ENCODE measurements around the gene SLC2A11. TPM values are rescaled to one million over a fixed set of nuclear protein-coding genes. Genes with fewer than 3 reads are reported as not detected.

Gene SLC2A11
- not detected for total RNA-seq

DNA sequence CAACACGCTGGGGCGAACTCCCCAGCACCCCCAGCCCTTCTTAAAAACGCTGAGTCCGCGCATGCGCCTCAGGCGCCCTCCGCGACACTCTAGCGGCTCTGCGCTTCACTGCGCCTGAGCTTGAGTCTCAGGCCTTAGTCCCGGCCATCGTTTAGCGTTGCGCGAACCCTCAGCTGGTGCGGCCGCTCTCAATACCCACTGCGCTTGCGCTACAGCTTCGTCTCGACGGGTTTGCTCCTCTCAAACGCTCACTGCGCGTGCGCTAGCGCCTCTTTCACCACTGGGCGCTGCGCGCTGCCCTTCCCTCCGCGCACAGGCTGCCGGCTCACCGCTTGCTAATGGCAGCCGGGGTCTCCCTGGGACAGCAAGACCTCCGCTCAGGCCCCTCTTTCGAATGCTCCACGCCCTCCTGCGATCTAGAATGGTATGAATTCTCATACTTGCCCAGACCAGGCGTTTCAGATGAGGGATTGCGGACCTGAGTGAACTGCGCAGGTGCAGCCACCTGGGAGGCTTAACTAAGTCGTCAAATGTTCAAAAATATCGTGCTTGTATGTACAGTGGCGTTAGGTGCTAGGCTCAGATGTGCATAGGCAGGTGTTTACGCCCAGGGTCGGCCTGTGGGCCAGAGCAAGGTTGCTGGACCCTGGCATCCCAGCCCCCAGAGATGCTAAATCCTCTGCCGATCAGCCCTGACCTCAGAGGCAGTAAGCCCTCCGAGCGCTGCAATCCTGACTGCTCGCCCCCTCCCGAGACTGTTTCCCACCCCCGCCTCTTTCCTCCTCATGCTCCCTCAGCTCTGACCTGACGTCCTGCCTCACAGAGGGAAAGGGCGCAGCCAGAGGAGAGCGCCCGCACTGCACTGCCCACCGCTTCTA is at the start of gene SLC2A11:
SLC2A11 (plus strand) TSS at position 270 of the 878 bp plus-strand sequence; CDS start at position 395, 125 bp downstream.
- H3K4me3 ChIP-seq = peak within 1 kb of the TSS; percentile 47 to 70
- H3K9me3 ChIP-seq = no peaks in the 10 kb centered on the region
- peak within 1 kb of the TSS; percentile 74 to 94 for H3K27ac ChIP-seq
- no peaks in the 10 kb centered on the region for H3K27me3 ChIP-seq
- no peaks in the 10 kb centered on the region for H3K36me3 ChIP-seq
- peak; percentile 78 to 98 for DNase-seq (ENCODE audit: low spot score in 2 of 2)
- intact Hi-C loops (cut with DNase I) = loop anchor here (5.0 kb wide), 1 partner anchor 34 kb away; the partner anchor contains the start of gene MIF
- H3K4me1 ChIP-seq = peaks cover 0 to 6% of the 10 kb centered on the region in 2 donors
- TF ChIP-seq, protein P1, sequence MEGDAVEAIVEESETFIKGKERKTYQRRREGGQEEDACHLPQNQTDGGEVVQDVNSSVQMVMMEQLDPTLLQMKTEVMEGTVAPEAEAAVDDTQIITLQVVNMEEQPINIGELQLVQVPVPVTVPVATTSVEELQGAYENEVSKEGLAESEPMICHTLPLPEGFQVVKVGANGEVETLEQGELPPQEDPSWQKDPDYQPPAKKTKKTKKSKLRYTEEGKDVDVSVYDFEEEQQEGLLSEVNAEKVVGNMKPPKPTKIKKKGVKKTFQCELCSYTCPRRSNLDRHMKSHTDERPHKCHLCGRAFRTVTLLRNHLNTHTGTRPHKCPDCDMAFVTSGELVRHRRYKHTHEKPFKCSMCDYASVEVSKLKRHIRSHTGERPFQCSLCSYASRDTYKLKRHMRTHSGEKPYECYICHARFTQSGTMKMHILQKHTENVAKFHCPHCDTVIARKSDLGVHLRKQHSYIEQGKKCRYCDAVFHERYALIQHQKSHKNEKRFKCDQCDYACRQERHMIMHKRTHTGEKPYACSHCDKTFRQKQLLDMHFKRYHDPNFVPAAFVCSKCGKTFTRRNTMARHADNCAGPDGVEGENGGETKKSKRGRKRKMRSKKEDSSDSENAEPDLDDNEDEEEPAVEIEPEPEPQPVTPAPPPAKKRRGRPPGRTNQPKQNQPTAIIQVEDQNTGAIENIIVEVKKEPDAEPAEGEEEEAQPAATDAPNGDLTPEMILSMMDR (IDR thresholded peaks at IDR 0.05) = peak in 2 of 3 experiments; percentile 36 to 40

DNA sequence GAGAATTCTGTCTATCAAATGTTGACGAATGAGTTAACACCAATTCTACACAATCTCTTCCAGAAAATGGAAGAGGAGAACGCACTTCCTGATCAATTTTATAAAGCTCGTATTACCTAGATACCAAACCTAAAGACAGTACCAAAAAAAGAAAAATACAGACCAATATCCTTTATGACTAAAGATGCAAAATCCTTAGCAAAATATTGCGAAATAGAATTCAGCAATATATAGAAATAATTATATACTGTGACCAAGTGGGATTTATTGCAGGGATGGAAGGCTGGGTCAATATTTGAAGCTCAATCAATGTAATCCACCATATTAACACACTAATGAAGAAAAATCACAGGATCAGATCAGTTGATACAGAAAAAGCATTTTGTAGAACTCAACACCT is 45.3 kb upstream of the SLC2A11 start:
- H3K36me3 ChIP-seq = peaks cover 21 to 46% of the 10 kb centered on the region in 2 donors
- H3K27me3 ChIP-seq = no peaks in the 10 kb centered on the region
- no peak overlapping the region for H3K4me3 ChIP-seq
- no peaks in the 10 kb centered on the region for H3K9me3 ChIP-seq
- DNase-seq (ENCODE audit: low spot score in 2 of 2) = no peak
- H3K27ac ChIP-seq = no peak overlapping the region
- intact Hi-C loops (cut with DNase I) = no loop called here
- H3K4me1 ChIP-seq = no peaks in the 10 kb centered on the region
- TF ChIP-seq, protein P1 (IDR thresholded peaks at IDR 0.05) = no peak

DNA sequence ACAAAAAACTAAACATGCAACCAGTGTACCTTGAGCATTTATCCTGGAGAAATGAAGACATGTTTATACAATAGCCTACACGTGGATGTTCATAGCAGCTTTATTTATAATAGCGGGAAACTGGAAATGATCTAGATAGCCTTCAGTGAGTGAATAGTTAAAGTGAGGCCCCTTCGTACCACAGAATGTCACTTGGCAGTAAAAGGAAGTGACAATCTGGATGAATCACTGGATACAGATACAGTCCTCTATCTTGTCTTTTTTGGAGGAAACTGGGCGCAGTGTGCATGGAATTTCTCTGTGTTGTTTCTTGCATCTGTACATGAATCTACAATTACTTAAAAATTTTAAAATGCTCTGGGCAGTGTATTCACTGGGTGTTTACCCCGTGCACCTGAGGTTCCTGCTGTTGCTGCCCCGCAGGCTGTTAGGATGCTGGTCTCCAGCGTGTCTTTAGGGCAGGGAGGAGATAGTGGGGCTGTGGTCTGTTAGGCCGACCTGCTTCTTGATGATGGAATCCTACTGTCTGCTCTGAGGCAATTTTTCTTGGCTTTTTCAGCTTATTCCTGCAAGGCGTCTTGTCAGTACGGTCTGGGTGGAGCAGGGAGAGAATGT is 42.0 kb upstream of the SLC2A11 start:
- TF ChIP-seq, protein P1 (IDR thresholded peaks at IDR 0.05) = no peak
- Histone ChIP-seq H3K36me3 (peaks cover 41 to 72% of the 10 kb centered on the region in 2 donors), H3K9me3 (no peaks in the 10 kb centered on the region)

GRCh38 chr22:23816156-23816976 is 41.3 kb upstream of the SLC2A11 start:
- no peak for DNase-seq (ENCODE audit: low spot score in 2 of 2)
- H3K4me3 ChIP-seq = no peak overlapping the region
- peaks cover 47 to 75% of the 10 kb centered on the region in 2 donors for H3K36me3 ChIP-seq
- no peaks in the 10 kb centered on the region for H3K27me3 ChIP-seq
- TF ChIP-seq, protein P1 (IDR thresholded peaks at IDR 0.05) = no peak
- H3K27ac ChIP-seq = no peak overlapping the region
- intact Hi-C loops (cut with DNase I) = no loop called here
- H3K9me3 ChIP-seq = no peaks in the 10 kb centered on the region
- H3K4me1 ChIP-seq = no peaks in the 10 kb centered on the region

More for the DNA sequence above, 42.0 kb upstream of the SLC2A11 start:
- Histone ChIP-seq H3K27ac (no peak overlapping the region), H3K4me3 (no peak overlapping the region), H3K4me1 (no peaks in the 10 kb centered on the region), H3K27me3 (no peaks in the 10 kb centered on the region)
- no peak for DNase-seq (ENCODE audit: low spot score in 2 of 2)
- intact Hi-C loops (cut with DNase I) = no loop called here

- Histone ChIP-seq H3K4me3 (no peak overlapping the region), H3K27me3 (no peaks in the 10 kb centered on the region), H3K9me3 (no peaks in the 10 kb centered on the region), H3K36me3 (peaks cover 54 to 76% of the 10 kb centered on the region in 2 donors), H3K27ac (no peak overlapping the region), H3K4me1 (no peaks in the 10 kb centered on the region)
- TF ChIP-seq, protein P1 (IDR thresholded peaks at IDR 0.05) = no peak
- no peak for DNase-seq (ENCODE audit: low spot score in 2 of 2)
- intact Hi-C loops (cut with DNase I) = no loop called here
Measured at GRCh38 chr22:23817146-23817545, 40.5 kb upstream of the SLC2A11 start.

All from ascending aorta (tissue), 2 donors.